HG02763 (cell line): ENCODE measurements around the gene CAND2.
"Not testable (repeated sequence)": the region's sequence is repeated elsewhere in the genome, so short reads cannot be mapped to it uniquely, and the experiment has no call there.

Experiments used
- ATAC-seq: cut with Tn5 transposase; IDR thresholded peaks from one replicate; pipeline ENCODE4 v1.9.1; 2021; ENCODE audit warnings: mild to moderate bottlenecking, moderate library complexity; ENCODE audit not compliant: unreplicated experiment

Gene CAND2

GRCh38 chr3:12769761-12770160, 26.7 kb upstream of the CAND2 start:
- no peak for ATAC-seq

GRCh38 chr3:12771236-12771635, 25.2 kb upstream of the CAND2 start:
- no peak for ATAC-seq

- no peak for ATAC-seq
Observed at GRCh38 chr3:12772462-12772861, 24.0 kb upstream of the CAND2 start.

GRCh38 chr3:12773030-12773709, 23.3 kb upstream of the CAND2 start:
- no peak for ATAC-seq

- ATAC-seq: no peak
Observed at GRCh38 chr3:12773710-12774086, 22.8 kb upstream of the CAND2 start.

- no peak for ATAC-seq
Observed at GRCh38 chr3:12774619-12775018, 21.9 kb upstream of the CAND2 start.

GRCh38 chr3:12775226-12775625, 21.3 kb upstream of the CAND2 start:
- no peak for ATAC-seq

GRCh38 chr3:12775970-12776369, 20.5 kb upstream of the CAND2 start:
- not testable (repeated sequence) for ATAC-seq

- no peak for ATAC-seq
Observed at GRCh38 chr3:12777171-12777570, 19.3 kb upstream of the CAND2 start.

GRCh38 chr3:12780751-12781150, 15.7 kb upstream of the CAND2 start:
- ATAC-seq: no peak

GRCh38 chr3:12782172-12782815, 14.2 kb upstream of the CAND2 start:
- ATAC-seq: no peak

GRCh38 chr3:12785096-12785495, 11.4 kb upstream of the CAND2 start:
- ATAC-seq: no peak

GRCh38 chr3:12787346-12787745, 9.1 kb upstream of the CAND2 start:
- ATAC-seq: not testable (repeated sequence)

- ATAC-seq: not testable (repeated sequence)
Observed at GRCh38 chr3:12787967-12788690, 8.4 kb upstream of the CAND2 start.

- ATAC-seq: no peak
Observed at GRCh38 chr3:12791430-12791829, 5.0 kb upstream of the CAND2 start.

GRCh38 chr3:12793701-12794100, 2.8 kb upstream of the CAND2 start:
- no peak for ATAC-seq

GRCh38 chr3:12797124-12797891, 828 bp downstream of the CAND2 start:
- ATAC-seq: no peak

- no peak for ATAC-seq
Observed at GRCh38 chr3:12797892-12798558, 1.5 kb downstream of the CAND2 start.

GRCh38 chr3:12798559-12799179, 2.2 kb downstream of the CAND2 start:
- ATAC-seq: no peak
